Lower leg skin (tissue), 4 donors: ENCODE measurements around the gene CLN5. TPM values are rescaled to one million over a fixed set of nuclear protein-coding genes. Genes with fewer than 3 reads are reported as not detected.
A peak's percentile ranks its signal among the peaks of the same experiment; 100 is the strongest.

Experiments used
- DNase-seq, 2 donors: peaks; one replicate each; pipeline ENCODE4 v3.0.0-alpha.2; 2019; ENCODE audit warnings: low spot score in 2 of 2
- H3K4me3 ChIP-seq: fragments of 200-600 bp; sonication (generic); 2 replicates; pipeline ENCODE4 v1.5.1; 2017; ENCODE audit warnings: mild to moderate bottlenecking, low read depth; ENCODE audit not compliant: poor library complexity, severe bottlenecking
- POLR2A ChIP-seq, 2 donors: fragments of 450-650 bp; IDR thresholded peaks; one replicate each; pipeline ENCODE4 v1.6.1; 2016 to 2017; ENCODE audit warnings: antibody characterized with exemption in 2 of 2, mild to moderate bottlenecking in 1 of 2, moderate library complexity in 1 of 2
- WGBS, 2 donors: methylation state at CpG; one replicate each; pipeline ENCODE4 v1.1.5; 2018; 5-methylcytosine and 5-hydroxymethylcytosine counted together
- intact Hi-C: fragments of 100-400 bp; cut with DNase I; formaldehyde crosslinking; loops from one replicate; pipeline ENCODE4 v1.15.0; 2023; ENCODE audit warnings: low total_unique reads
- total RNA-seq, 4 donors: library from RNA; depleted of rRNA; stranded (reverse); fragments of >200 nt; gene quantifications; one replicate each; pipeline ENCODE4 v1.1.0, GENCODE V29; 2016
- TF ChIP-seq, protein P1 (sequence below), 3 donors: fragments of 450-650 bp; IDR thresholded peaks; one replicate each; pipeline ENCODE4 v1.5.1; 2016; ENCODE audit warnings: antibody characterized with exemption in 3 of 3, mild to moderate bottlenecking in 3 of 3, moderate library complexity in 2 of 3

Gene CLN5
- total RNA-seq, 4 donors from 2014 or later: 14.0 to 22.1 (median 19.3) TPM

DNA sequence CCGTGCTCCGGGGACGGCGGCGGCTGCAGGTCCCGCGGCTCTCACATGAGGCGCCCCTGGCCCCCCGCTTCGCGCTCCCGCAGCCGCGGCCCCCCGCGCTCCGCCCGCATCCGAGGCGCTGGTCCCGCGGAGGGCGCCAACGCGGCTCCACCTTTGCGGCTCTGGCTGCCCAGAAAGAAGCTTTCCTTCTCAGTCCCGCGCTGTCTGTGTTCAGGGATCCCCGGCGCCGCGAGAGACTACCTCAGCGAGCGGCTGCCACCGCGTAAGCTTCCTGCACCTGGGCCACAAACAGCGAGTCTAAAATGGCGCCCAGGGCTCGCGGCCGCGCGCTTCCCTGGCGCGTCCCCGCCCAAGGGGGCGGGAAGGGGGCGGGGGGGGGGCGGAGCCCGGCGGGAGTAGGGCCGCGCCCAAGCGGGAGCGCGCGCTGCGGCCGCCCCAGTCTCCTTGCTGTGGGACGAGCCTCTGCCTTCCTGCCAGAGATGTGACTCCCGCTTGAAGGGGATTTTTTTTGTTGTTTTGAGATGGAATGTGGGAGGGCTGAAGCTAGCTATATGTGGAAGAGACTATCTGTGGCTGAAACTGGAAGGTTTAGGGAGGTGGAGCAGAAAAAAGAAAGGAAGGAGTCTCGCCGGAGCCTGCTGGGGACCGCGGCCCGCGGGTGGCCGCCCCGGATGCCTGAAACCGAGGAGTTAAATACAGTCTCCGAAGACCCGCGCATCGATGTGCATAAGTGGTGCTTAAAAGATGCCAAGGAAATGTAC is 35.2 kb downstream of the CLN5 start, which contains the start of gene FBXL3:
Gene FBXL3, minus strand, starts transcription at position 299 of the 761 bp plus-strand sequence. CDS start 5,299 bp downstream, outside the sequence.
- intact Hi-C loops: no loop called here
- TF ChIP-seq, protein P1, sequence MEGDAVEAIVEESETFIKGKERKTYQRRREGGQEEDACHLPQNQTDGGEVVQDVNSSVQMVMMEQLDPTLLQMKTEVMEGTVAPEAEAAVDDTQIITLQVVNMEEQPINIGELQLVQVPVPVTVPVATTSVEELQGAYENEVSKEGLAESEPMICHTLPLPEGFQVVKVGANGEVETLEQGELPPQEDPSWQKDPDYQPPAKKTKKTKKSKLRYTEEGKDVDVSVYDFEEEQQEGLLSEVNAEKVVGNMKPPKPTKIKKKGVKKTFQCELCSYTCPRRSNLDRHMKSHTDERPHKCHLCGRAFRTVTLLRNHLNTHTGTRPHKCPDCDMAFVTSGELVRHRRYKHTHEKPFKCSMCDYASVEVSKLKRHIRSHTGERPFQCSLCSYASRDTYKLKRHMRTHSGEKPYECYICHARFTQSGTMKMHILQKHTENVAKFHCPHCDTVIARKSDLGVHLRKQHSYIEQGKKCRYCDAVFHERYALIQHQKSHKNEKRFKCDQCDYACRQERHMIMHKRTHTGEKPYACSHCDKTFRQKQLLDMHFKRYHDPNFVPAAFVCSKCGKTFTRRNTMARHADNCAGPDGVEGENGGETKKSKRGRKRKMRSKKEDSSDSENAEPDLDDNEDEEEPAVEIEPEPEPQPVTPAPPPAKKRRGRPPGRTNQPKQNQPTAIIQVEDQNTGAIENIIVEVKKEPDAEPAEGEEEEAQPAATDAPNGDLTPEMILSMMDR (IDR thresholded peaks at IDR 0.05): no peak
- TF ChIP-seq POLR2A (IDR thresholded peaks at IDR 0.05): peak in 1 of 2 donors; percentile 24
- peak within 1 kb of the TSS; percentile 83 for H3K4me3 ChIP-seq
- WGBS, 2 donors: 0 to 1% methylated on average over 34 to 38 of the region's 74 CpGs
- peak; percentile 77 to 95 for DNase-seq

DNA sequence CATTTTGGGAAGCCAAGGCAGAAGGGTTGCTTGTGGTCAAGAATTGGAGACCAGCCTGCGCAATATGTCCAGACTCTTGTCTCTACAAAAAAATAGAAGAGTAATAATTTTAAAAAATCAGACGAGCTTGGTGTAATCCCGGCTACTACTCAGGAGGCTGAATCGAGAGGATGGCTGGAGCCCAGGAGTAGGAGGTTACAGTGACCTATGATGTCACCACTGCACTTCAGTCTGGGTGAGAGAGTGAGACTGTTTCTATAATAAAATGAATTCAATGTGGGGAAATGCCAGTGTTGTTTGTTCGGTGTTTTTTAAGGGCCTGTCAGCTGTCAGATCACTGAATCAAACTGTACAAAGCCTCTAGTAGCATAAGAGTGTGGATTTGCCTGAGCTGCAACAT is 36.3 kb downstream of the CLN5 start:
- intact Hi-C loops: no loop called here
- no peak for TF ChIP-seq POLR2A (IDR thresholded peaks at IDR 0.05)
- TF ChIP-seq, protein P1 (IDR thresholded peaks at IDR 0.05): no peak

DNA sequence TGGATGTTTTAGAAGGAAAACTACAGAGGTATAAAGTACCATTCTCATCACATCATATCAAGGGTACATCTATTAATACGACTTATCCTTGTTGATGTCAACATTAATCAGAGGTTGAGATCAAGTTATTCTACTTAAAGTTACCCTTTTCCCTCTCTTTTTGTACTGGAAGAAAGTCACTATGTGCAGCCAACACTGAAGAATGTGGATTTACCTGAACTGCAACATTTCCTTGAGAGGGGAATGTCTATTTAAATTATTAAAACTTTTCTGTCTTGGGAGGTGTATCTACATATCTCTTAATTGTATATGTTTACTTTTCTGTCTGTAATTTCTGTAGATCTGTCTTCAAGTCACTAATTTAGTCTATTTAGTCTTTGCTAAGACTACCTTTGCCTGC is 37.6 kb downstream of the CLN5 start:
- intact Hi-C loops: no loop called here
- TF ChIP-seq, protein P1 (IDR thresholded peaks at IDR 0.05): no peak
- TF ChIP-seq POLR2A (IDR thresholded peaks at IDR 0.05): no peak
- WGBS, 2 donors: 69 to 73% methylated on average over 1 of the region's 1 CpG
- H3K4me3 ChIP-seq: no peak overlapping the region
- DNase-seq: no peak

More for the DNA sequence above, 36.3 kb downstream of the CLN5 start:
- no peak for DNase-seq
- no peak overlapping the region for H3K4me3 ChIP-seq
- 37 to 50% methylated on average over 5 of the region's 5 CpGs for WGBS, 2 donors

DNA sequence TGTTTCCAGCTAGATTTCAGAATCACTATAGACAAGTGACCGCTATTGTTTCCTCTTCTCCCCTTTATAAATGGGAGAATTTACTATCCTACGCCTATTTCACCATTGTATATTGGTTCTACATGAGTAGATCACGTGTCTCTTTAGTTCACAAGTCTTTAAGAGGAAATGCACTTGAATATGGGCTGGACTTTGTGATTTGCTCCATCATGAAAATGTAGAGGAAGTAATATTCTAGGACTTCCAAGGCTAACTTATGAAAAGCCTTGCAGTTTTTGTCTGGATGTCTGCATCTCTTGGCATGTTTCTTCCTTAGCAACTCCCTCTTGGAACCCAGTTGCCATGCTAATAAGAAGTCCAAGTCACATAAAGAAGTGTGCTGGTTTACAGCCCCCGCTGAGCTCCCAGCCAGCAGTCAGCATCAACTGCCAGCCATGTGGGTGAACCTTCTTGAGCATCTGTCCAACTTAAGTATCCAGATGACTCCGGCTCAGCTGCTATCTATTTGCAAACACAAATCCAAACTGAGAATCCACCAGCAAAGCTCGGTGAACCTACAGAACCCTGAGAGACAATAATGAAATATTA is 39.9 kb downstream of the CLN5 start:
- H3K4me3 ChIP-seq: no peak overlapping the region
- WGBS, 2 donors: 82 to 85% methylated on average over 6 of the region's 6 CpGs
- TF ChIP-seq POLR2A (IDR thresholded peaks at IDR 0.05): no peak
- TF ChIP-seq, protein P1 (IDR thresholded peaks at IDR 0.05): no peak
- DNase-seq: no peak
- intact Hi-C loops: no loop called here

DNA sequence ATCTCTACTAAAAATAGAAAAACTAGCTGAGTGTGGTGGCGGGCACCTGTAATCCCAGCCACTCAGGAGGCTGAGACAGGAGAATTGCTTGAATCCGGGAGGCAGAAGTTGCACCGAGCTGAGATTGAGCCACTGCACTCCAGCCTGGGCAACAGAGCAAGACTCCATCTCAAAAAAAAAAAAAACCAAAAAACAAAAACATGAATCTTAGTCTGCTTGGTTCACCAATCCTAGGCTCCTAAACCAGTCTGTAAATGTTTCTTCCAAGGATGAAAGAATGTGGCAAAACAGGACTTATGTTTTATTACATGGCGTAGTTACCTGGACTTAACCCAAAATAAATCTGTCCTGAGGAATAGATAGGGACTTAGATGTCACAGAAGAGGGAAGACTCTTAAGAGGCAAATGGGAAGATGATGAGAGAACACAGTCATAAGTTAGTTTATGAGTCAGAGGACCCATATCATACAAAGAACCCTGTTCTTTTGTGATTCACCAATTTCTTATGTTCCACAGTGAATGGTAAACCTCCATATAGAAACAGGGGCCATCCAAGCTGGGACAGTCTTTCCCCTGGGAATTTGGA is 41.9 kb downstream of the CLN5 start:
- H3K4me3 ChIP-seq: no peak overlapping the region
- intact Hi-C loops: no loop called here
- DNase-seq: no peak
- 86 to 88% methylated on average over 4 of the region's 4 CpGs for WGBS, 2 donors
- no peak for TF ChIP-seq POLR2A (IDR thresholded peaks at IDR 0.05)
- TF ChIP-seq, protein P1 (IDR thresholded peaks at IDR 0.05): no peak
